K562 (cell line): ENCODE data around the gene DKC1.

Experiments
- ZSCAN29 ChIP-seq: fragments of 450-650 bp; IDR thresholded peaks from 2 replicates; pipeline ENCODE4 v1.6.1; 2017
- TF ChIP-seq, protein P1 (sequence below), 3 experiments: IDR thresholded peaks in 2 of 3; conservative IDR thresholded peaks in 1 of 3; 2 replicates each; pipeline ENCODE4 v1.5.1; 2011 to 2012; ENCODE audit warnings: low read length in 3 of 3, mild to moderate bottlenecking in 3 of 3, control low read depth in 2 of 3, improper control_type of control experiment in 1 of 3, inconsistent platforms in 1 of 3, low read depth in 1 of 3, mixed read lengths in 1 of 3, moderate library complexity in 1 of 3; ENCODE audit not compliant: insufficient read depth in 2 of 3
- TF ChIP-seq, protein P2 (sequence below): sonication (generic); formaldehyde crosslinking; IDR thresholded peaks from 2 replicates; pipeline ENCODE4 v1.8.0; 2023; ENCODE audit warnings: mild to moderate bottlenecking, missing genetic modification reagents

DNA sequence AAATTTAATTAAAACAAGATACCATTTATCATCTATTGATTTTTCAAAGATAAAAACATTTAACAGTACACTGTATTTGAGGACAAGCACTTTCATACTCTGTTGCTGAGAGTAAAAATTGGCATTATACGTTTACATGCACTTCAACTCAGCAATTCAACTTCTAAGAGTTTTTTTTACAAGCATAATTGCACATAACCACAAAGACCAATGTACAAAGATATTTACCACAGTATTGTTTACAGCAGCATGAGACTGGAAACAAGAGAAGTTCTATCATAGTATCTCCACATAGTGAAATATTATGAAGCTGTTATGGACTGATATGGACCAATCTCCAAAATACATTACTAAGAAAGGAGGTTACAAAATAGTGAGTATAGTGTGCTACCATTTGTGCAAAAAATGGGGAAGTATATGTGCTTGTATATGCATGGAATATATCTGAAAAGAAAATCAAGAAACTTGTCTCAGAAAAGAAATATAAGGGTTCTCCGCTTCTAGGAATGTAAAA lies 22.7 kb upstream of the DKC1 start:
- no peak for TF ChIP-seq ZSCAN29
- TF ChIP-seq, protein P1, sequence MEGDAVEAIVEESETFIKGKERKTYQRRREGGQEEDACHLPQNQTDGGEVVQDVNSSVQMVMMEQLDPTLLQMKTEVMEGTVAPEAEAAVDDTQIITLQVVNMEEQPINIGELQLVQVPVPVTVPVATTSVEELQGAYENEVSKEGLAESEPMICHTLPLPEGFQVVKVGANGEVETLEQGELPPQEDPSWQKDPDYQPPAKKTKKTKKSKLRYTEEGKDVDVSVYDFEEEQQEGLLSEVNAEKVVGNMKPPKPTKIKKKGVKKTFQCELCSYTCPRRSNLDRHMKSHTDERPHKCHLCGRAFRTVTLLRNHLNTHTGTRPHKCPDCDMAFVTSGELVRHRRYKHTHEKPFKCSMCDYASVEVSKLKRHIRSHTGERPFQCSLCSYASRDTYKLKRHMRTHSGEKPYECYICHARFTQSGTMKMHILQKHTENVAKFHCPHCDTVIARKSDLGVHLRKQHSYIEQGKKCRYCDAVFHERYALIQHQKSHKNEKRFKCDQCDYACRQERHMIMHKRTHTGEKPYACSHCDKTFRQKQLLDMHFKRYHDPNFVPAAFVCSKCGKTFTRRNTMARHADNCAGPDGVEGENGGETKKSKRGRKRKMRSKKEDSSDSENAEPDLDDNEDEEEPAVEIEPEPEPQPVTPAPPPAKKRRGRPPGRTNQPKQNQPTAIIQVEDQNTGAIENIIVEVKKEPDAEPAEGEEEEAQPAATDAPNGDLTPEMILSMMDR (IDR thresholded peaks at IDR 0.05 in 2 of 3, conservative IDR thresholded peaks at IDR 0.05 in 1 of 3; ENCODE audit: insufficient read depth in 2 of 3, low read depth in 1 of 3, low read length in 3 of 3): no peak
- TF ChIP-seq, protein P2, sequence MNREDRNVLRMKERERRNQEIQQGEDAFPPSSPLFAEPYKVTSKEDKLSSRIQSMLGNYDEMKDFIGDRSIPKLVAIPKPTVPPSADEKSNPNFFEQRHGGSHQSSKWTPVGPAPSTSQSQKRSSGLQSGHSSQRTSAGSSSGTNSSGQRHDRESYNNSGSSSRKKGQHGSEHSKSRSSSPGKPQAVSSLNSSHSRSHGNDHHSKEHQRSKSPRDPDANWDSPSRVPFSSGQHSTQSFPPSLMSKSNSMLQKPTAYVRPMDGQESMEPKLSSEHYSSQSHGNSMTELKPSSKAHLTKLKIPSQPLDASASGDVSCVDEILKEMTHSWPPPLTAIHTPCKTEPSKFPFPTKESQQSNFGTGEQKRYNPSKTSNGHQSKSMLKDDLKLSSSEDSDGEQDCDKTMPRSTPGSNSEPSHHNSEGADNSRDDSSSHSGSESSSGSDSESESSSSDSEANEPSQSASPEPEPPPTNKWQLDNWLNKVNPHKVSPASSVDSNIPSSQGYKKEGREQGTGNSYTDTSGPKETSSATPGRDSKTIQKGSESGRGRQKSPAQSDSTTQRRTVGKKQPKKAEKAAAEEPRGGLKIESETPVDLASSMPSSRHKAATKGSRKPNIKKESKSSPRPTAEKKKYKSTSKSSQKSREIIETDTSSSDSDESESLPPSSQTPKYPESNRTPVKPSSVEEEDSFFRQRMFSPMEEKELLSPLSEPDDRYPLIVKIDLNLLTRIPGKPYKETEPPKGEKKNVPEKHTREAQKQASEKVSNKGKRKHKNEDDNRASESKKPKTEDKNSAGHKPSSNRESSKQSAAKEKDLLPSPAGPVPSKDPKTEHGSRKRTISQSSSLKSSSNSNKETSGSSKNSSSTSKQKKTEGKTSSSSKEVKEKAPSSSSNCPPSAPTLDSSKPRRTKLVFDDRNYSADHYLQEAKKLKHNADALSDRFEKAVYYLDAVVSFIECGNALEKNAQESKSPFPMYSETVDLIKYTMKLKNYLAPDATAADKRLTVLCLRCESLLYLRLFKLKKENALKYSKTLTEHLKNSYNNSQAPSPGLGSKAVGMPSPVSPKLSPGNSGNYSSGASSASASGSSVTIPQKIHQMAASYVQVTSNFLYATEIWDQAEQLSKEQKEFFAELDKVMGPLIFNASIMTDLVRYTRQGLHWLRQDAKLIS (CRISPR knock-in tag): no peak
